Common myeloid progenitor, CD34-positive (primary cell): ENCODE measurements around the gene MTMR3.

Experiments
- CTCF ChIA-PET: fragments of 350-600 bp; sonication (Branson Sonifier 250); formaldehyde crosslinking; loops from one replicate; lab custom pipeline; 2021; ENCODE audit warnings: antibody characterized with exemption; lab: Charles Lee
- POLR2A ChIA-PET: fragments of 350-600 bp; sonication (Branson Sonifier 250); formaldehyde crosslinking; loops from one replicate; lab custom pipeline; 2021; ENCODE audit warnings: antibody characterized with exemption; lab: Charles Lee
- DNase-seq, 3 donors: peaks; one replicate each; pipeline versions ENCODE4 v3.0.0 to v3.0.0-alpha.2; 2013
- H3K27ac ChIP-seq, 2 experiments: 1 replicate in 1 of 2; 2 replicates in 1 of 2; pipeline ENCODE4 v1.7.0; 2013; ENCODE audit warnings: inconsistent platforms in 2 of 2, low read length in 2 of 2, mild to moderate bottlenecking in 2 of 2, low read depth in 1 of 2, moderate library complexity in 1 of 2; ENCODE audit not compliant: severe bottlenecking in 2 of 2, insufficient read depth in 1 of 2, poor library complexity in 1 of 2
- H3K27me3 ChIP-seq, 5 experiments: replicated peaks in 2 of 5; 1 replicate in 3 of 5; 2 replicates in 2 of 5; pipeline versions ENCODE4 v1.6.1 to v1.7.0; 2013; ENCODE audit warnings: low read length in 4 of 5, mild to moderate bottlenecking in 2 of 5, moderate library complexity in 2 of 5, inconsistent platforms in 1 of 5; ENCODE audit not compliant: insufficient read depth in 5 of 5, control insufficient read depth in 4 of 5
- H3K36me3 ChIP-seq, 4 experiments: 1 replicate in 2 of 4; 2 replicates in 2 of 4; pipeline versions ENCODE4 v1.6.1 to v1.7.0; 2013; ENCODE audit warnings: low read length in 3 of 4, control low read depth in 1 of 4, mild to moderate bottlenecking in 1 of 4; ENCODE audit not compliant: control insufficient read depth in 4 of 4, insufficient read depth in 4 of 4
- H3K4me1 ChIP-seq, 4 experiments: 1 replicate in 3 of 4; 2 replicates in 1 of 4; pipeline versions ENCODE4 v1.6.1 to v1.7.1; 2013; ENCODE audit warnings: low read length in 3 of 4, mild to moderate bottlenecking in 3 of 4, control low read depth in 1 of 4, inconsistent platforms in 1 of 4, moderate library complexity in 1 of 4; ENCODE audit not compliant: control insufficient read depth in 4 of 4, insufficient read depth in 4 of 4; ENCODE audit errors: control extremely low read depth in 1 of 4
- H3K4me3 ChIP-seq, 7 experiments: 1 replicate in 4 of 7; 2 replicates in 3 of 7; pipeline versions ENCODE4 v1.5.1 to v1.7.0; 2013; ENCODE audit warnings: mild to moderate bottlenecking in 7 of 7, low read length in 6 of 7, moderate library complexity in 6 of 7, inconsistent platforms in 2 of 7, low read depth in 2 of 7, control low read depth in 1 of 7; ENCODE audit not compliant: insufficient read depth in 4 of 7, control insufficient read depth in 1 of 7; ENCODE audit errors: extremely low read depth in 1 of 7
- H3K9me3 ChIP-seq, 5 experiments: 1 replicate in 4 of 5; 2 replicates in 1 of 5; pipeline versions ENCODE4 v1.6.1 to v1.7.1; 2013; ENCODE audit warnings: low read length in 4 of 5, mild to moderate bottlenecking in 2 of 5, inconsistent platforms in 1 of 5, low read depth in 1 of 5, moderate library complexity in 1 of 5; ENCODE audit not compliant: control insufficient read depth in 4 of 5, insufficient read depth in 2 of 5; ENCODE audit errors: control extremely low read depth in 1 of 5
- WGBS: methylation state at CpG from one replicate; pipeline ENCODE4 v1.1.5; 2013; ENCODE audit not compliant: insufficient coverage; 5-methylcytosine and 5-hydroxymethylcytosine counted together

The MTMR3 gene

GRCh38 chr22:30040499-30041260 lies 157.7 kb downstream of the MTMR3 start:
- H3K4me1 ChIP-seq, result peaks cover 0 to 4% (median 2%) of the 10 kb centered on the region in 4 experiments
- CTCF ChIA-PET, result interaction anchor here (2.5 kb wide), 1 partner anchor 18 kb away, joined by 7 read pairs; no protein-coding TSS in a partner anchor
- no peaks in the 10 kb centered on the region for H3K9me3 ChIP-seq
- H3K27ac ChIP-seq, result no peak overlapping the region
- DNase-seq, result peak in 2 of 3 donors; percentile 25 to 37
- POLR2A ChIA-PET, result no interaction called here
- H3K27me3 ChIP-seq, result no peaks in the 10 kb centered on the region
- no peak overlapping the region for H3K4me3 ChIP-seq
- no peaks in the 10 kb centered on the region for H3K36me3 ChIP-seq
- WGBS, result 83% methylated on average over 8 of the region's 11 CpGs

- Histone ChIP-seq H3K27ac (no peak overlapping the region), H3K4me1 (peaks cover 0 to 4% (median 2%) of the 10 kb centered on the region in 4 experiments)
- no peak for DNase-seq
These were observed 158.5 kb downstream of the MTMR3 start for GRCh38 chr22:30041475-30041874.

GRCh38 chr22:30041881-30042280 lies 158.9 kb downstream of the MTMR3 start:
- no peak overlapping the region for H3K27ac ChIP-seq
- H3K36me3 ChIP-seq, result no peaks in the 10 kb centered on the region
- DNase-seq, result no peak
- H3K4me3 ChIP-seq, result no peak overlapping the region
- H3K27me3 ChIP-seq, result no peaks in the 10 kb centered on the region
- ChIA-PET CTCF (interaction anchor here (0.5 kb wide), 1 partner anchor 19 kb away, joined by 3 read pairs; no protein-coding TSS in a partner anchor), POLR2A (no interaction called here)
- H3K4me1 ChIP-seq, result peaks cover 0 to 6% (median 2%) of the 10 kb centered on the region in 4 experiments
- no peaks in the 10 kb centered on the region for H3K9me3 ChIP-seq
- WGBS, result 100% methylated on average over 1 of the region's 2 CpGs

More at GRCh38 chr22:30041475-30041874, 158.5 kb downstream of the MTMR3 start:
- Histone ChIP-seq H3K4me3 (no peak overlapping the region), H3K36me3 (no peaks in the 10 kb centered on the region), H3K27me3 (no peaks in the 10 kb centered on the region), H3K9me3 (no peaks in the 10 kb centered on the region)
- CTCF ChIA-PET, result interaction anchor here (0.5 kb wide), 1 partner anchor 19 kb away, joined by 3 read pairs; no protein-coding TSS in a partner anchor
- 92% methylated on average over 2 of the region's 2 CpGs for WGBS
- POLR2A ChIA-PET, result no interaction called here

- Histone ChIP-seq H3K9me3 (no peaks in the 10 kb centered on the region), H3K27me3 (no peaks in the 10 kb centered on the region), H3K4me1 (peaks cover 0 to 6% (median 3%) of the 10 kb centered on the region in 4 experiments), H3K36me3 (no peaks in the 10 kb centered on the region), H3K27ac (no peak overlapping the region), H3K4me3 (no peak overlapping the region)
- 20% methylated on average over 2 of the region's 4 CpGs for WGBS
- POLR2A ChIA-PET, result no interaction called here
- CTCF ChIA-PET, result no interaction called here
- DNase-seq, result no peak
These were observed 160.2 kb downstream of the MTMR3 start for GRCh38 chr22:30043161-30043560.

- WGBS, result 93% methylated on average over 3 of the region's 3 CpGs
- DNase-seq, result no peak
- ChIA-PET CTCF (interaction anchor here (0.7 to 1.2 kb wide), 2 partner anchors 13 to 208 kb away, joined by 3 to 4 read pairs; no protein-coding TSS in a partner anchor), POLR2A (no interaction called here)
- Histone ChIP-seq H3K27me3 (no peaks in the 10 kb centered on the region), H3K9me3 (no peaks in the 10 kb centered on the region), H3K4me3 (no peak overlapping the region), H3K36me3 (no peaks in the 10 kb centered on the region), H3K4me1 (peaks cover 0 to 6% (median 3%) of the 10 kb centered on the region in 4 experiments), H3K27ac (no peak overlapping the region)
These were observed 161.4 kb downstream of the MTMR3 start for GRCh38 chr22:30044369-30044768.

GRCh38 chr22:30044881-30045493 lies 162.0 kb downstream of the MTMR3 start:
- Histone ChIP-seq H3K27me3 (no peaks in the 10 kb centered on the region), H3K27ac (no peak overlapping the region), H3K36me3 (no peaks in the 10 kb centered on the region), H3K4me1 (peaks cover 0 to 6% (median 3%) of the 10 kb centered on the region in 4 experiments), H3K9me3 (no peaks in the 10 kb centered on the region), H3K4me3 (no peak overlapping the region)
- POLR2A ChIA-PET, result no interaction called here
- 86% methylated on average over 1 of the region's 4 CpGs for WGBS
- DNase-seq, result no peak
- CTCF ChIA-PET, result interaction anchor here (0.7 to 1.2 kb wide), 3 partner anchors 10 to 208 kb away, joined by 3 to 4 read pairs (median 3); no protein-coding TSS in a partner anchor

GRCh38 chr22:30045494-30045887 lies 162.5 kb downstream of the MTMR3 start:
- Histone ChIP-seq H3K4me3 (no peak overlapping the region), H3K36me3 (no peaks in the 10 kb centered on the region), H3K9me3 (no peaks in the 10 kb centered on the region), H3K27me3 (no peaks in the 10 kb centered on the region), H3K4me1 (peaks cover 0 to 6% (median 3%) of the 10 kb centered on the region in 4 experiments), H3K27ac (no peak overlapping the region)
- ChIA-PET CTCF (interaction anchor here (0.6 to 1.2 kb wide), 2 partner anchors 10 to 209 kb away, joined by 3 read pairs; no protein-coding TSS in a partner anchor), POLR2A (no interaction called here)
- DNase-seq, result no peak
- 93% methylated on average over 3 of the region's 4 CpGs for WGBS
